HepG2 (cell line): ENCODE data around the gene GRM4. TPM values are rescaled to one million over a fixed set of nuclear protein-coding genes. Genes with fewer than 3 reads are reported as not detected.

Source experiments
- ATAD3A ChIP-seq: sonication (generic); formaldehyde crosslinking; IDR thresholded peaks from 2 replicates; pipeline ENCODE4 v1.4.0; 2020; ENCODE audit warnings: missing genetic modification reagents
- HNRNPH1 ChIP-seq: fragments of 200-400 bp; formaldehyde crosslinking; optimal IDR thresholded peaks from 2 replicates; pipeline ENCODE3; 2017; ENCODE audit warnings: mild to moderate bottlenecking, low read depth, low read length
- KLF15 ChIP-seq: sonication (generic); formaldehyde crosslinking; IDR thresholded peaks from 2 replicates; pipeline ENCODE4 v1.8.1; 2023; ENCODE audit warnings: borderline replicate concordance, mild to moderate bottlenecking, inconsistent platforms, missing genetic modification reagents, mixed read lengths
- KLF9 ChIP-seq: IDR thresholded peaks from 2 replicates; pipeline ENCODE4 v1.6.1; 2016; ENCODE audit warnings: low read depth
- MEIS1 ChIP-seq: sonication (generic); formaldehyde crosslinking; IDR thresholded peaks from 2 replicates; pipeline ENCODE4 v1.9.0; 2021; ENCODE audit warnings: mild to moderate bottlenecking, missing genetic modification reagents, moderate library complexity, borderline replicate concordance
- NONO ChIP-seq, 2 experiments: fragments of 450-650 bp in 1 of 2; sonication (generic) in 1 of 2; formaldehyde crosslinking in 1 of 2; IDR thresholded peaks in 1 of 2; conservative IDR thresholded peaks in 1 of 2; 2 replicates each; pipeline versions ENCODE4 v1.6.1 to v1.8.0; 2017 to 2022; ENCODE audit warnings: mild to moderate bottlenecking in 1 of 2, missing genetic modification reagents in 1 of 2, moderate library complexity in 1 of 2
- PHF21A ChIP-seq: sonication (generic); formaldehyde crosslinking; IDR thresholded peaks from 2 replicates; pipeline ENCODE4 v1.5.0; 2020; ENCODE audit warnings: mild to moderate bottlenecking, missing genetic modification reagents
- SPEN ChIP-seq: sonication (generic); formaldehyde crosslinking; IDR thresholded peaks from 2 replicates; pipeline ENCODE4 v1.5.1; 2020; ENCODE audit warnings: low read depth, mild to moderate bottlenecking, missing genetic modification reagents
- TAF15 ChIP-seq: fragments of 200-400 bp; formaldehyde crosslinking; IDR thresholded peaks from one replicate; pipeline ENCODE4 v1.6.1; 2018; ENCODE audit warnings: mild to moderate bottlenecking, low read depth, low read length; ENCODE audit not compliant: poor library complexity, severe bottlenecking
- ZFP36 ChIP-seq: fragments of 150-350 bp; IDR thresholded peaks from 2 replicates; pipeline ENCODE4 v1.6.1; 2018; ENCODE audit warnings: borderline replicate concordance, low read length, low read depth; ENCODE audit not compliant: partially characterized antibody
- ZFP36L1 ChIP-seq: sonication (generic); formaldehyde crosslinking; IDR thresholded peaks from 2 replicates; pipeline ENCODE4 v1.8.0; 2022; ENCODE audit warnings: mild to moderate bottlenecking, missing genetic modification reagents, moderate library complexity
- ZFP36L2 ChIP-seq: sonication (generic); formaldehyde crosslinking; IDR thresholded peaks from 2 replicates; pipeline ENCODE4 v1.4.0; 2020; ENCODE audit warnings: missing genetic modification reagents
- ZNF20 ChIP-seq: sonication (generic); formaldehyde crosslinking; IDR thresholded peaks from 2 replicates; pipeline ENCODE4 v1.4.0; 2020; ENCODE audit warnings: mild to moderate bottlenecking, moderate library complexity, missing genetic modification reagents
- ZNF367 ChIP-seq: sonication (generic); formaldehyde crosslinking; IDR thresholded peaks from 2 replicates; pipeline ENCODE4 v1.4.0; 2020; ENCODE audit warnings: missing genetic modification reagents, borderline replicate concordance
- ZNF615 ChIP-seq: sonication (generic); formaldehyde crosslinking; IDR thresholded peaks from 2 replicates; pipeline ENCODE4 v1.5.0; 2020; ENCODE audit warnings: mild to moderate bottlenecking, missing genetic modification reagents, borderline replicate concordance
- ZNF724P ChIP-seq: sonication (generic); formaldehyde crosslinking; IDR thresholded peaks from 2 replicates; pipeline ENCODE4 v1.8.0; 2022; ENCODE audit warnings: missing genetic modification reagents, borderline replicate concordance
- polyA plus RNA-seq, 8 experiments: library from polyadenylated mRNA; depleted of rRNA in 3 of 8; stranded (reverse) in 7 of 8; unstranded in 1 of 8; fragments of >200 nt; fragmentation: Illumina TruSeq in 4 of 8; extraction: Trizol in 4 of 8; gene quantifications; 2 replicates each; pipeline versions ENCODE4 v1.2.1 to v1.2.3, GENCODE V29; 2011 to 2016; ENCODE audit warnings: low read depth in 4 of 8, missing spikeins in 1 of 8, mixed read lengths in 1 of 8; ENCODE audit not compliant: insufficient read depth in 1 of 8
- total RNA-seq, 5 experiments: library from RNA; depleted of rRNA; stranded (reverse); fragments of >200 nt; fragmentation: Illumina TruSeq; extraction: Trizol; gene quantifications; 2 replicates each; pipeline ENCODE4 v1.2.3, GENCODE V29; 2016; ENCODE audit warnings: low read depth in 1 of 5
- TF ChIP-seq, protein P1 (sequence below): sonication (generic); formaldehyde crosslinking; IDR thresholded peaks from 2 replicates; pipeline ENCODE4 v1.4.0; 2020; ENCODE audit warnings: missing genetic modification reagents; ENCODE audit errors: not compliant biosample characterization
- TF ChIP-seq, protein P2 (sequence below): sonication (generic); formaldehyde crosslinking; IDR thresholded peaks from 2 replicates; pipeline ENCODE4 v1.4.0; 2020; ENCODE audit warnings: missing genetic modification reagents
- TF ChIP-seq, protein P3 (sequence below): sonication (generic); formaldehyde crosslinking; IDR thresholded peaks from 2 replicates; pipeline ENCODE4 v1.5.0; 2020; ENCODE audit warnings: mild to moderate bottlenecking, missing genetic modification reagents, borderline replicate concordance
- TF ChIP-seq, protein P4 (sequence below): sonication (generic); formaldehyde crosslinking; IDR thresholded peaks from 2 replicates; pipeline ENCODE4 v1.5.0; 2020; ENCODE audit warnings: mild to moderate bottlenecking, missing genetic modification reagents, moderate library complexity

The GRM4 gene
- total and polyA plus RNA-seq, 2 of the 13 experiments (the other 11 are each of a cell fraction or from before 2014, with no cell fraction given) = not detected

DNA sequence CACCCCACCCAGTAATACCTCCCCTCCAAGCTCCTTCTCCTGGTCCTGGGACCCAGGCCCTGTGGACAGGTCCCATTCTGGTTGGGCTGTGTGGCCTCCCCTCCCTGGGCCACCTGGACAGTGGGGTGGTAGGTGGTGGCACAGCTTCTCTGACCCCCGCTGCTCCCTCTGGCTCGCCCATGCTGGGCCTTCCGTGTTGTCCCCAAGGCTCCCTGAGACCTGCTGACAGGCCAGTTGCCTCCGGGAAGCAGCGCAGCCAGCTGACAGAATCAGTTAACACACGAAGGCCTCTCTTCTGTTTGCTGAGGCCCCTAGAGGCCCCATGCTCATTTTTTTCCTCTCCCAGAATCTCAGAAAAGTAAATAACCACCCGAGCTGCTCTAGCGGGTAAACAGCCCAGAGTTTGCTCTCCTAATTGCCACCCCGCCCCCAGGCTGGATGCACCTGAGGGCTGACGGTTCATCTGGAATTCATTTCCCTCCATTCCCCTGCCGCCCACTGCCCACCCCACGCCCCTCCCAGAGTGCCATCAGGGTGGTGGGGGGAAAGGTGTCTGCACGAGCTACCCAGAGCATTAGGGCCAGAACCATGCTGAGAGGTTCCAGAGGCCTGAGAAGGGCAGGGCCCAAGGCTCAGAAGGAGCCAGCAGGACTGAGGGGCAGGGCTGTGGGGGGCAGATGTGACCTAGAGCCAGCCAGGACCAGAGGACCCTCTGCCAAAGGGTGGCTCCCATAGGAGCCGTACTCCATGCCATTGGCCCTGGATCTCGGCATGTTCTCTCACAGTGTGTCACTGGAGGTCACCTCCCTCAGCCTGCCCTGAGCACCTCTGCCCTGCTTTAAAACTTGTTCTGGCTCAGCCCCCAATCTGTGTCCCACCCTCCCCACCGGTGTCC lies 157.5 kb downstream of the GRM4 start (continued):
- TF ChIP-seq, protein P1, sequence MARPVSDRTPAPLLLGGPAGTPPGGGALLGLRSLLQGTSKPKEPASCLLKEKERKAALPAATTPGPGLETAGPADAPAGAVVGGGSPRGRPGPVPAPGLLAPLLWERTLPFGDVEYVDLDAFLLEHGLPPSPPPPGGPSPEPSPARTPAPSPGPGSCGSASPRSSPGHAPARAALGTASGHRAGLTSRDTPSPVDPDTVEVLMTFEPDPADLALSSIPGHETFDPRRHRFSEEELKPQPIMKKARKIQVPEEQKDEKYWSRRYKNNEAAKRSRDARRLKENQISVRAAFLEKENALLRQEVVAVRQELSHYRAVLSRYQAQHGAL (CRISPR knock-in tag) = no peak
- TF ChIP-seq, protein P2, sequence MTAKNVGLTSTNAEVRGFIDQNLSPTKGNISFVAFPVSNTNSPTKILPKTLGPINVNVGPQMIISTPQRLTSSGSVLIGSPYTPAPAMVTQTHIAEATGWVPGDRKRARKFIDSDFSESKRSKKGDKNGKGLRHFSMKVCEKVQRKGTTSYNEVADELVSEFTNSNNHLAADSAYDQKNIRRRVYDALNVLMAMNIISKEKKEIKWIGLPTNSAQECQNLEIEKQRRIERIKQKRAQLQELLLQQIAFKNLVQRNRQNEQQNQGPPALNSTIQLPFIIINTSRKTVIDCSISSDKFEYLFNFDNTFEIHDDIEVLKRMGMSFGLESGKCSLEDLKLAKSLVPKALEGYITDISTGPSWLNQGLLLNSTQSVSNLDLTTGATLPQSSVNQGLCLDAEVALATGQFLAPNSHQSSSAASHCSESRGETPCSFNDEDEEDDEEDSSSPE (CRISPR knock-in tag) = peak; percentile 73
- peak; percentile 99 for TF ChIP-seq PHF21A (CRISPR knock-in tag)
- peak; percentile 77; the same call in 1 of the 2 replicates for TF ChIP-seq KLF9
- TF ChIP-seq HNRNPH1 = no peak
- TF ChIP-seq, protein P3, sequence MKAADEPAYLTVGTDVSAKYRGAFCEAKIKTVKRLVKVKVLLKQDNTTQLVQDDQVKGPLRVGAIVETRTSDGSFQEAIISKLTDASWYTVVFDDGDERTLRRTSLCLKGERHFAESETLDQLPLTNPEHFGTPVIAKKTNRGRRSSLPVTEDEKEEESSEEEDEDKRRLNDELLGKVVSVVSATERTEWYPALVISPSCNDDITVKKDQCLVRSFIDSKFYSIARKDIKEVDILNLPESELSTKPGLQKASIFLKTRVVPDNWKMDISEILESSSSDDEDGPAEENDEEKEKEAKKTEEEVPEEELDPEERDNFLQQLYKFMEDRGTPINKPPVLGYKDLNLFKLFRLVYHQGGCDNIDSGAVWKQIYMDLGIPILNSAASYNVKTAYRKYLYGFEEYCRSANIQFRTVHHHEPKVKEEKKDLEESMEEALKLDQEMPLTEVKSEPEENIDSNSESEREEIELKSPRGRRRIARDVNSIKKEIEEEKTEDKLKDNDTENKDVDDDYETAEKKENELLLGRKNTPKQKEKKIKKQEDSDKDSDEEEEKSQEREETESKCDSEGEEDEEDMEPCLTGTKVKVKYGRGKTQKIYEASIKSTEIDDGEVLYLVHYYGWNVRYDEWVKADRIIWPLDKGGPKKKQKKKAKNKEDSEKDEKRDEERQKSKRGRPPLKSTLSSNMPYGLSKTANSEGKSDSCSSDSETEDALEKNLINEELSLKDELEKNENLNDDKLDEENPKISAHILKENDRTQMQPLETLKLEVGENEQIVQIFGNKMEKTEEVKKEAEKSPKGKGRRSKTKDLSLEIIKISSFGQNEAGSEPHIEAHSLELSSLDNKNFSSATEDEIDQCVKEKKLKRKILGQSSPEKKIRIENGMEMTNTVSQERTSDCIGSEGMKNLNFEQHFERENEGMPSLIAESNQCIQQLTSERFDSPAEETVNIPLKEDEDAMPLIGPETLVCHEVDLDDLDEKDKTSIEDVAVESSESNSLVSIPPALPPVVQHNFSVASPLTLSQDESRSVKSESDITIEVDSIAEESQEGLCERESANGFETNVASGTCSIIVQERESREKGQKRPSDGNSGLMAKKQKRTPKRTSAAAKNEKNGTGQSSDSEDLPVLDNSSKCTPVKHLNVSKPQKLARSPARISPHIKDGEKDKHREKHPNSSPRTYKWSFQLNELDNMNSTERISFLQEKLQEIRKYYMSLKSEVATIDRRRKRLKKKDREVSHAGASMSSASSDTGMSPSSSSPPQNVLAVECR (CRISPR knock-in tag) = peak; percentile 71; the same call in 1 of the 2 replicates
- TF ChIP-seq ZFP36 = peak; percentile 80
- TF ChIP-seq TAF15 = peak; percentile 50
- no peak for TF ChIP-seq ZFP36L2
- TF ChIP-seq NONO (IDR thresholded peaks at IDR 0.05) = no peak
- peak; percentile 77; the same call in 1 of the 2 replicates for TF ChIP-seq NONO (CRISPR knock-in tag; conservative IDR thresholded peaks at IDR 0.05)
- no peak for TF ChIP-seq ZNF20 (CRISPR knock-in tag)
- TF ChIP-seq SPEN (CRISPR knock-in tag) = peak; percentile 48; the same call in 1 of the 2 replicates
- no peak for TF ChIP-seq ZNF367
- no peak for TF ChIP-seq ATAD3A (CRISPR knock-in tag)
- peak; percentile 97 for TF ChIP-seq MEIS1 (CRISPR knock-in tag)
- no peak for TF ChIP-seq ZNF615 (CRISPR knock-in tag)
- 0 out of 2 replicates have a peak, but pooled peaks have one; percentile 33 for TF ChIP-seq ZFP36L1
- peak; percentile 66; the same call in 1 of the 2 replicates for TF ChIP-seq KLF15 (CRISPR knock-in tag)
- TF ChIP-seq ZNF724P (CRISPR knock-in tag) = peak; percentile 85; the same call in 1 of the 2 replicates
- TF ChIP-seq, protein P4, sequence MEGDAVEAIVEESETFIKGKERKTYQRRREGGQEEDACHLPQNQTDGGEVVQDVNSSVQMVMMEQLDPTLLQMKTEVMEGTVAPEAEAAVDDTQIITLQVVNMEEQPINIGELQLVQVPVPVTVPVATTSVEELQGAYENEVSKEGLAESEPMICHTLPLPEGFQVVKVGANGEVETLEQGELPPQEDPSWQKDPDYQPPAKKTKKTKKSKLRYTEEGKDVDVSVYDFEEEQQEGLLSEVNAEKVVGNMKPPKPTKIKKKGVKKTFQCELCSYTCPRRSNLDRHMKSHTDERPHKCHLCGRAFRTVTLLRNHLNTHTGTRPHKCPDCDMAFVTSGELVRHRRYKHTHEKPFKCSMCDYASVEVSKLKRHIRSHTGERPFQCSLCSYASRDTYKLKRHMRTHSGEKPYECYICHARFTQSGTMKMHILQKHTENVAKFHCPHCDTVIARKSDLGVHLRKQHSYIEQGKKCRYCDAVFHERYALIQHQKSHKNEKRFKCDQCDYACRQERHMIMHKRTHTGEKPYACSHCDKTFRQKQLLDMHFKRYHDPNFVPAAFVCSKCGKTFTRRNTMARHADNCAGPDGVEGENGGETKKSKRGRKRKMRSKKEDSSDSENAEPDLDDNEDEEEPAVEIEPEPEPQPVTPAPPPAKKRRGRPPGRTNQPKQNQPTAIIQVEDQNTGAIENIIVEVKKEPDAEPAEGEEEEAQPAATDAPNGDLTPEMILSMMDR (CRISPR knock-in tag) = peak; percentile 71
